Left lobe of liver (tissue), 2 donors: ENCODE results near the gene SLC52A3. TPM values are rescaled to one million over a fixed set of nuclear protein-coding genes. Genes with fewer than 3 reads are reported as not detected.
"Not testable (repeated sequence)": the region's sequence is repeated elsewhere in the genome, so short reads cannot be mapped to it uniquely, and the experiment has no call there.

Experiments
- ATAC-seq: fragments of 200-7000 bp; cut with Tn5 transposase; one replicate; pipeline ENCODE4 v1.9.1; 2020; ENCODE audit warnings: mild to moderate bottlenecking, moderate library complexity
- DNase-seq: peaks from one replicate; pipeline ENCODE4 v3.0.0-alpha.2; 2020; ENCODE audit warnings: low spot score
- total RNA-seq: library from RNA; stranded (reverse); gene quantifications from one replicate; pipeline ENCODE4 v1.2.1, GENCODE V29; 2021
- donor health status: DM: no; HTN: no; CAD: no; lungs with moderate emphysema.
- donor health status: DM: no; HTN: yes; CAD: no.

SLC52A3 gene
- total RNA-seq, 1 donor from 2014 or later = 0.18 TPM

DNA sequence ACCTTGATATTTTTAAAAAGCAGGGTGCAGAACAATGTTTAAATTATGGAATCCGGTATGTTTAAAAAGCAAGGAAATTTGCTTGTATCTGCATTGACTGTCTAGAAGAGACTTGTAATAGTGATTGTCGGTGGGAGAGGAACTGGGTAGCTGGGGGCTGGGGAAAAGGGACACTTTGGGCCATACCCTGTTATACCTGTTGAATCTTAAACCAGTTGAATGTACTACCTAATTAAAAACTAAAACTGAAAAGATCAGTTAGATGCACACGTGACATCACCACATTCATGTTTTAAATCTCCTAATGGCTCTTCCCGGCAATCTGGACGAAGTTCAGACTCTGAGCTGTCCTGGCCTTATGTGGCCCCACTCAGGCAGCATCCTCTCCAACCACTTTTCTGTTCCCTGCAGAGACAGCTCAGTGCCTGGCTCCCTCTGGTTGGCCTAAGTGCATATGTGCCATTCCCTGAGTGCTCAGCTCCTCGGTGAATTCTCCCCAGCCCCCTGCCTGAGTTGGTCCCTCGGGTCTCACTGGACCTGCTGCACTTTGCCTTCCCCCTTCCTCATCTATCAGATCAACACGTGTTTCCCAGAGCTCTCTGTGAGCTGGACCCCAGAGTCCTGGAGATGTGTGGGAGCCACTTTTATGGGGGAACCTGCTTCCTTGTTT lies 36.3 kb downstream of the SLC52A3 start:
- ATAC-seq (no peak), DNase-seq (no peak)

DNA sequence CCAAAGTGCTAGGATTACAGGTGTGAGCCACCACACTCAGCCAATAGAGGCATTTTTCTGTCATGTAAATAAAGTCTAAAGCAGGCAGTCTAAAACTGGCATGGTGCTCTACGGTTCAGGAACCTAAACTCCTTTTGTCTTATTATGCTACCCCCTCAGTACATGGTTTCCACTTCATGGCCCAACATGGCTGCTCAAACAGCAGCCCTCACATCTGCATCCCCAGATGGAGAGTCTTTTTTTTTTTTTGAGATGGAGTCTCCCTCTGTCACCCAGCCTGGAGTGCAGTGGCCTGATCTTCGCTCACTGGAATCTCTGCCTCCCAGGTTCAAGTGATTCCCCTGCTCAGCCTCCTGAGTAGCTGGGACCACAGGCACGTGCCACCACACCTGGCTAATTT lies 38.3 kb downstream of the SLC52A3 start:
- DNase-seq (no peak), ATAC-seq (no peak)

DNA sequence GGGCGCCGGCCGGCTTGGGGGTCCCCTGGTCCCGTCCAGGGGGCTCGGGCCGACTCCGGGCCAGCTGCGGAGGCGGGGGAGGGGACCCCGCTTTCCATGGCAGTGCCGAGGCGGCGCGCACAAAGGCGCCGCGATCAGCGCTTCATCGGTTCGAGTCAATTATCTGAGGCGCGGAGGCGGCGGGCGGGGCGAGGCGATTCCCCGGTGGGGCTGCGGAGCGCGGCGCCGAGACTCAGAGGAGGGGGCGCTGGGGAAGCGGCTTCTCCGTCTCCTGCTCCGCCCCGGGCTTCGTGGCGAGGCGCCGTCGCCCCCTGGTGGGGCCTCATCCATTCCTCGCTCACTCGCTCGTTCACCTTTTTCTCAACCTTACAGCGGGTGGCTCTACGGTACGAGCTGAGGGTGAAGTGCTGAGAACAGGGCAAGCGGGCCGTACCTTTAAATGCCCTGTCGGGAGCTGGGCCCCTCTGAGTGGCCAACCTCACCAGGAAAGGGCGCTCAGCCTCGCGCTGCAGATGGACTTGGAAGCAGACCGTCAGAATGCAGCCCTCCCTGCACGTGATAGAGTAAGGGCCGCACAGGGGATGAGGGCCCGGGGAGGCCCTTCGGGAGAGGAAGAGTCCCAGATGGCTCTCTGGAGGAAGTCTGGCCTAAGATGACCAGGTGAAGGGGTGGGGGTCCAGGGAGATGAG lies 39.9 kb downstream of the SLC52A3 start:
- DNase-seq (peak; percentile 53), ATAC-seq (peak; percentile 93)

DNA sequence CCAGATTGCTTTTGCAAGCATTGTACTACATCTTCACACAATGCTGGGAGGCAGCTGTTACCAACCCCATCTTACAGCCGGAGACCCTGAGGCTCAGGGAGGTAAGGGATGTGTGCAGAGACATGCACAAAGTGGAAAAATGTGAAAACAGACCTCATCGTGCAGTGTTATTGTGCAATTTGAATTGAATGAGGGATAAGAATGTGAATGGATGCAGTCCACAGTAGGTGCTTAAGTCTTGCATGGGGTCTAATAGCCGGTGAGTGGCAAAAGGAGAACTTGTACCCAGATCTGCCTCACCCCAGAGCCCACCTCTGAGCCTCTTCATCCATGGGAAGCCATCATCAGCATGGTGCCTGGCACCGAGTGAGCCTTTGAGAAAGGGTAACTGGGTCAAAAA lies 42.1 kb downstream of the SLC52A3 start:
- ATAC-seq = no peak
- DNase-seq = no peak

DNA sequence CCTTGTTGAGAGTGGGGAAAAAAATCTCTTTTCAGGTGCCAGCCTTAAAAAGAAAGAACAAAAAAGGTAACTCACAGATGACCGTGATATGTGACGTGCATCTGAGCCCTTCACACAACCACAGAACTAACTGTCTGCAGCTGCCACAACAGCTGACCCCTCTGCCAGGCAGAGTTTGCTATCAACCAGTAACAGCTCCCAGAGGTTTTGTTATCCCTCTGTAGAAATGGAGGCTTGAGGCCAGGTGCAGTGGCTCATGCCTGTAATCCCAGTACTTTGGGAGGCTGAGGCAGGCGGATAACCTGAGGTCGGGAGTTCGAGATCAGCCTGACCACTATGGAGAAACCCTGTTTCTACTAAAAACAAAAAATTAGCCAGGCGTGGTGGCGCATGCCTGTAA lies 42.8 kb downstream of the SLC52A3 start:
- DNase-seq (no peak), ATAC-seq (no peak)

DNA sequence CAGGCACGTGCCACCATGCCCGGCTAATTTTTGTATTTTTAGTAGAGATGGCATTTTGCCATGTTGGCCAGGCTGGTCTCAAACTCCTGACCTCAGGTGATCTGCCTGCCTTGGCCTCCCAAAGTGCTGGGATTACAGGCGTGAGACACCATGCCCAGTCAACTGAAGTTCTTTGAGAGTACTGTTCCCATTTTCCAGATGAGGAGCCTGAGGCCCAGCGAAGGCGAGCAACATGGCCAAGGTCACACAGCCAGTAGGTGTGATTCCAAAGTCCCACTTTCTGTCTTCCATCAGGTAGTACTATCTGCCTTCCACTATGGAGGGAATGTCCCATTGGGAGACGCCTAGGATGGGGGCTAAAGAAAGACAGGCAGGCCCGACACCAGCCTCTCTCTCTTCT lies 43.5 kb downstream of the SLC52A3 start:
- DNase-seq, ATAC-seq: not testable (repeated sequence)

DNA sequence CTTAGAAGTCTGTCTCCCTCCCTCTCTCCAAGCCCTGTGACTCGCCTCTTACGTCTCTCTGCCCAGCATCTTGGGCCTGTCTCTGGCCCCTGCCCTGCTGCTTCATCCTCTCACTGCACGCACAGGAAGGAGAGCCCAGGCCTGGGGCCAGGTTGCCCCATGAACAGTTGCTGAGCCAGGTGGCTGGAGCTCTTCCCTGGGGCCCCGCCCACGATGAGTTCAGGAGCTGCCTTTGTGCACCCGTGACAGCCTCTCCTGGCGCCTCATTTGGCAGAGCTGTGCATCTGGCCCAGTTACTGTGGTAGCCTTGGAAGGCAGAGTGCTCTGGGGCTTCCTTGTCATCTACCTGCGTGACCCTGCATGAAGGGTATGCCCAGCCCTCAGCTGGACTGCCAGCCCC lies 44.5 kb downstream of the SLC52A3 start:
- ATAC-seq (peak; percentile 20), DNase-seq (no peak)

DNA sequence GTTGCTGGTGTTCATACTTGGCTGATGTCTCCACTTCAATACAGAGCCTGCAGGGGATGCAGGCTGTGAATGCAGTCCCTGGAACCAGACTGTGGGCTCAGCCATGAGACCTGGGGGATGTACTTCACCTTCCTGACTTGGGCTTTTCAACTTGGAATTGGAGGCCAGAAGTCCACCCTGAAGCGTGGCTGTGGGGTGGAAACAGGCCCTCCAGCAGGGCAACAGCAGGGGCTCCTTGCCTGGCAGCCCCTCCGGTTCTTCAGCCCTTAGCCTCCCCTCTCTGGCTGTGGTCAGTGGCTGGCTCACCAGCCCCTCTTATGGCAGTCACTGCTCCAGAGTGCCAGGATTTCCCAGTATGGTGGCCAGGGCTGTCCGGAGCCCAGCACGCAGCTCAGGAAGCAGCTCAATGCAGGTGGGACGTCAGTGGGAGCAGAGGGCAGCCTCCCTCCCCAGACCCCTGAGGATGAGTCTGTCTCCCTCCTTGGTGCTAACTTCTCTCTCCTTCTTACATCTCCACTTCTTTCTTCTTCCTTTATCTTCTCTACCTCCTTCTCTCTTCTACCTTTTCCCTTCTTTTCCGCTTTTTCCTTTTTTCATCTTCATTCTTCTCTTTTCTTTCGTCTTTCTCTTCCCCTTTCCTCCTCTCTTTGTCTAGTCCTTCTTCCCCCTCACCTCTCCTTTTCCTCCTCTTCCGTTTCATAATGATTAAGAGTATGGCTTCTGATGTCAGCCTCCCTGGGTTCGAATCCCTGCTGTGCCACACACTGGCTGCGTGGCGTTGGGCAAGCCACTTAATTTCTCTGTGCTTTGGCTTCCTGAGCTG lies 45.3 kb downstream of the SLC52A3 start:
- ATAC-seq = no peak
- no peak for DNase-seq

DNA sequence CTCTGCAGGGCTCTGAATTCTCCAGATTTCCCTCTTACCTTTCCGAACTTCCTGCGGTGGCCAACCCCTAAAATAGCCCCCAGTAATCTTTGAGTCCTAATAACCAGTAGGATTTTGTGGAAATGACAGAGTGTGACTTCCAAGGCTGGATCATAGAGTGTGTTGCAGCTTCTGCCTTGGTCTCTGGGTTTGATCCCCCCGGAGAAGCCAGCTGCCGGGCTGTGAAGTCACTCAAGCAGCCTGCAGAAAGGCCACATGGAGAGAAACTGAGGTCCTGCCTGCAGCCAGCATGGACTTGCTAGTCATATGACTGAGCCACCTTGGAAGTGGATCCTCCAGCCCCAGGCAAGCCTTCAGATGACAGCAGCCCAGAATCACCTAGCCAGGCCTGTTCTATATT lies 46.4 kb downstream of the SLC52A3 start:
- ATAC-seq (no peak), DNase-seq (no peak)

DNA sequence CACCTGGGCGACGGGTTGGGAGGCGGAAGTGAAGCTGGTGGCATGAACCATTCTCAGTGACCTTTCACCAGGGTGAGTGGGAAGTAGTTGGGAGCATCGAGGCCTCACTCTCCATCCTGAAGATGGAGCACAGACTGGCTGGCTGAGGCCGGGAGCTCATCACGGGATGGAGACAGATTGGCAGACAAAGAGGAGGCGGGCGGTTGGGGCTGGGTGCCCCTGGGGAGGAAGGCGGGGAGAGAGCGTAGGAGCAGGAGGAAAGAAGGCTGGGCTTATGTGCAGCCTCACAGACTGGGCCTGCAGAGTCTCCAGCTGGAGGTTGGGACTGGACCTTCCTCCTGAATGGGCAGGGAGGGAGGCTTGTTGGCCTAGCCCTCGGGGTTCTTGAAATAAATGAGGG lies 48.5 kb downstream of the SLC52A3 start:
- ATAC-seq (no peak), DNase-seq (no peak)

DNA sequence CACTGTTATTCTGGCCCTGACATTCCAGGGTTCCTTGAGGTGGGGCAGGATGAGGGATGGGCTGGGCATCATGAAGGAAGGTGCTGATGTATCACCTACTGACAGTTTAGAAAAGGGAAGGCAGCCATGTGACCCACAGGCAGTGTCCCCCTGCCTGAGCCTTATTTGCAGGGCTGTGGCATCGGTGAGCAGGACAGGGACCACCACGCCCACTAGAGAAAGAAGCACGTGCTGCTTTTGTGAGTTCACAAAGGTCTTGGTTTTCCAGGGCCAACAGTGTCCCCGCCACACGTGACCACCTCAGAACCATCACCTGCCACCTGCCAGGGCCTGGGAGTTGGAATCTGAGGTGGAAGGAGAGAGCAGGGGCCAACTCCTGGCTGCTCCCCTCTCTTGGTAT lies 49.2 kb downstream of the SLC52A3 start:
- DNase-seq = no peak
- ATAC-seq = no peak

DNA sequence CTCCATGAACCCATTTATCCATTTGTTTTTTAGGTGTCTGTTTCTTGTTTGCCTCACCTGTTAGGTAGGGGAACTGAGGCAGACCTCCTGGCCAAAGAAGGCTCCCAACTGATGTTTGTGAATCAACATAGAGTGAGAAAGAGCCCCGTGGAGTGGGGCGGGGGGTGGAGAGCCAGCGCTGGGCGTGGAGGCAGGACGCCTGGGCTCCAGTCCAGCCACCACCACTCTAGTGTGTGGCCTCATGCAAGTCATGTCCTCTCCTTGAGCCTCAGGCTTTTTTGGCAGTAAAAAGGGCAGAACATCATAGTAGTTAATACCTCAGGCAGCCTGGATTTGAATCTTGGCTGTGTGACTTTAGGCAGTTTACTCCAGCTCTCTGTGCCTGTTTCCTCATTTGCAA lies 50.5 kb downstream of the SLC52A3 start:
- DNase-seq = no peak
- no peak for ATAC-seq

DNA sequence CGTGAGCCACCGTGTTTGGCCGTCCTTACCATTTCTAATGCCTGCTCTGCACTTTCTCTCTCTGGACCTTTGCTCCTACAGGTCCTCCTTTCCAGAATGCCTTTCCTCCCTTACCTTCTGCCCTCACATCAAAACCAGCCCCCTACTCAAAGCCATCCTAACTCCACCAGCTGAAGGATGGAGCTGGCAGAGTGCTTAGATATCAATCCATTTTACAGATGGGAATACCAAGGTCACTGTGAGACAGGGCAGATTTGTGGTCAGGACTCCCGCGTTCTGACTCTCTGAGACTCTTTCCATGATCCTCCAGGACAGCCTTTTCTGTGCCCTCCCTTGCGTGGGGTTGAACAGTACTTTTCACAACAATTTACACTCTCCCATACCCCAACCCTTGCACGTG lies 51.0 kb downstream of the SLC52A3 start:
- ATAC-seq (no peak), DNase-seq (no peak)

DNA sequence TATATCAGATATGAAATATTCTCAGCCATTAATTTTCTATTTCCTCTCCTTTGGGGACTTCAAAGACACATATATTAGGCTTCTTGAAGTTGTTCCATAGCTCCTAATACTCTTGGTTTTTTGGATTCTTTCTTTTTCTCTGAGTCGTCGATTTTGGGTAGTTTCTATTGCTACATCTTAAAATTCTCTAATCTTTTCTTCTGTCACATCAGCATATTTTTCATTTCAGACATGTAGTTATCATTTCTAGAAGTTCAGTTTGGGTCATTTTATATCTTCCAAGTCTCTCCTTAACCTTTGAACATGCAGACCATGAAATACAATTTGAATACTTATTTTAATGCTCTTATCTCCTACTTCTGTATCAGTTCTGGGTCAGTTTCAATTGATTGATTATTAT lies 53.8 kb downstream of the SLC52A3 start:
- no peak for DNase-seq
- ATAC-seq = no peak

DNA sequence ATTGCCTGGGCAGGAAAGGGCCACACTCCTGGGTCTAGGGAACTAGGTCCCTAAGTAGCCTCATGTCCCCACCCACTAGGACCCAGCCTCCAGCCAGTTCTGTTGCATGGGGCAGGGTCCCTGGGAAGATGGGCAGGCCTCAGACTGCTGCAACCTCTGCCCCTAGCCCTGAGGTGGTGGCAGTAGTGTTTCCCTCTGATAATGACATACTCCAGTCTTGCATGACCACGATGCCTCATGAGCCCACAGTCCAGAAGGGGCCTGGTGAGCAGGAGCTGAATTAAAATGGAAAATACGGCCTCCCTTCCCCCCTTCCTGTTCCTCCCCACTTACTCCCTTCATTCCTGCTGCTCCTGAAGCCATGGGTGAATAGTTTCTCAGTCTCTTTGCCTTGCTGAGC lies 56.7 kb downstream of the SLC52A3 start:
- DNase-seq = no peak
- ATAC-seq = no peak

DNA sequence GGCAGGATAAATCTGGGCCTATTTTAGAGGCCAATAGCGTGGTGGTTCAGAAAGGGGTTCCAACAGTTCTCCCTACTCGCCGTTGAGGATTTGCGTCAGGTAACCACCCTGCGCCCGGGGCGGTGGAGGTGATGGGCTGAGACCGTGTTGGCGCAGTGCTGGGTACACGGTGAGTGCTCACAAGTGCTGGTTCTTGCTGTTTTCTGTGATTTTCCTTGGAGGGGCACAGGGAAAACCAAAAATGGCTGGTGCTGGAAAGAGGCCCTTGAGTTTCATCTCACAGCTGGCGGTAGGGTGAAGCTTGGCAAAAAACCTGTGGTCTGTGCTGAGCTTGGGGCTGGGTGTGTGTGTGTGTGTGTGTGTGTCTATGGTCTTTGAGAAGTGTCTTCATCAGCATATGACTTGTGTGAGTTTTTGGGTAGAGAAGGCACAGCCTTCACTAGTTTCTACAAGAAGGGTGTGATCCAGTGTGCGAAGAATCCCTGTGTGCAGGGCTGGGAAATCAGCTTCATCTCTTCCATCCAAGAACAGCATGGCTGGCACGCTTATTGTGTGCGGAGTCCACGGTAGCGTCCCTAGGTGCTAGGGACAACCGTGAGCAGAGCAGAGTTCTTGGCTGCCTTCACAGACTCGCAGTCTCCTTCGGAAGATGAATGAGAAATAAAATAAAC lies 57.4 kb downstream of the SLC52A3 start:
- DNase-seq (no peak), ATAC-seq (no peak)

Other genes with a start within 250 kb of the SLC52A3 start
- gene CSNK2A1, start 224.7 kb downstream of the SLC52A3 start, total RNA-seq = 33.6 TPM
- gene TCF15, start 158.2 kb downstream of the SLC52A3 start, total RNA-seq = not detected
- gene SRXN1, start 115.3 kb downstream of the SLC52A3 start, total RNA-seq = 15.7 TPM
- not detected for gene SCRT2, start 92.7 kb downstream of the SLC52A3 start, total RNA-seq
- gene FAM110A, start 65.2 kb upstream of the SLC52A3 start, total RNA-seq = 1.7 TPM
- 0.05 TPM for gene ANGPT4, start 147.8 kb upstream of the SLC52A3 start, total RNA-seq
- gene RSPO4, start 233.8 kb upstream of the SLC52A3 start, total RNA-seq = not detected